ENCODE data around the gene ZNF625. TPM values are rescaled to one million over a fixed set of nuclear protein-coding genes. Genes with fewer than 3 reads are reported as not detected.
A peak's percentile ranks its signal among the peaks of the same experiment; 100 is the strongest.
"Not testable (repeated sequence)": the region's sequence is repeated elsewhere in the genome, so short reads cannot be mapped to it uniquely, and the experiment has no call there.

ZNF625 gene
- polyA plus RNA-seq, 1 donor (not counting 4 experiments of a cell fraction or from before 2014, with no cell fraction given), result 2.5 TPM

DNA sequence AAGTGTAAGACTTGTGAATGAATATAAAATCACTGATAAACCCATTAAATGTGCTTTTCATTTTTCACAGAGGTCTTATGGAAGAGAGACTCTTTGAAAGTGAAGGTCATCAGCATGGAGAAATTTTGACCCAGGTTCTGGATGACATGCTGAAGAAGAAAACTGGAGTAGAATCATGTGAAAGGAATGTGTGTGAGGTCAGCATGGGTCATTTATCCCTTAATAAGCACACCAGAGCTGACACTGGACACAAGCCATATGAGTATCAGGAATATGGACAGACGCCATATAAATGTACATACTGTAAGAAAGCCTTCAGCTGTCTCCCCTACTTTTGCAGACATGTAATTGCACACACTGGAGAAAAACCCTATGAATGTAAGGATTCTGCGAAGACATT lies 45.4 kb downstream of the ZNF625 start:
- no peaks in the 10 kb centered on the region for H3K4me1 ChIP-seq (ENCODE audit: control insufficient read depth, extremely low read depth, insufficient read depth, low read length)
- TF ChIP-seq CTCF (optimal IDR thresholded peaks at IDR 0.05 in 1 of 3, IDR thresholded peaks at IDR 0.05 in 1 of 3, conservative IDR thresholded peaks at IDR 0.05 in 1 of 3; ENCODE audit: extremely low read depth in 1 of 3, insufficient read depth in 2 of 3, low read length in 3 of 3), result no peak
- TF ChIP-seq EZH2 (IDR thresholded peaks at IDR 0.05; ENCODE audit: low read length), result no peak
- H2AFZ ChIP-seq (ENCODE audit: control insufficient read depth, low read length), result no peak overlapping the region
- H3K27me3 ChIP-seq (ENCODE audit: control insufficient read depth, extremely low read depth, insufficient read depth, low read length), result no peaks in the 10 kb centered on the region
- no peaks in the 10 kb centered on the region for H4K20me1 ChIP-seq (ENCODE audit: control insufficient read depth, extremely low read depth, insufficient read depth, low read length)
- H3K4me3 ChIP-seq (ENCODE audit: control insufficient read depth in 2 of 3, extremely low read depth in 1 of 3, insufficient read depth in 2 of 3, low read depth in 1 of 3, low read length in 3 of 3), result no peak overlapping the region
- FAIRE-seq (no peak), DNase-seq (ENCODE audit: low read depth, low spot score) (no peak)
- H3K9ac ChIP-seq (ENCODE audit: control insufficient read depth, extremely low read depth, insufficient read depth, low read length), result no peak overlapping the region
- H3K4me2 ChIP-seq (ENCODE audit: control insufficient read depth, extremely low read depth, insufficient read depth, low read depth, low read length), result no peak overlapping the region
- no peaks in the 10 kb centered on the region for H3K36me3 ChIP-seq (ENCODE audit: control insufficient read depth in 2 of 2, extremely low read depth in 1 of 2, insufficient read depth in 2 of 2, low read length in 2 of 2)
- H3K27ac ChIP-seq (ENCODE audit: control insufficient read depth, insufficient read depth, low read length), result no peak overlapping the region
- no peaks in the 10 kb centered on the region for H3K9me3 ChIP-seq (ENCODE audit: control insufficient read depth, low read depth, low read length)
- H3K9me1 ChIP-seq (ENCODE audit: control insufficient read depth, extremely low read depth, insufficient read depth, low read length), result no peaks in the 10 kb centered on the region
- dilution Hi-C loops (cut with MboI; ENCODE audit: extremely low pct_ligation_motif_present, low sequenced_read_pairs), result no loop called here
- no peaks in the 10 kb centered on the region for H3K79me2 ChIP-seq (ENCODE audit: control insufficient read depth, insufficient read depth, low read length)

DNA sequence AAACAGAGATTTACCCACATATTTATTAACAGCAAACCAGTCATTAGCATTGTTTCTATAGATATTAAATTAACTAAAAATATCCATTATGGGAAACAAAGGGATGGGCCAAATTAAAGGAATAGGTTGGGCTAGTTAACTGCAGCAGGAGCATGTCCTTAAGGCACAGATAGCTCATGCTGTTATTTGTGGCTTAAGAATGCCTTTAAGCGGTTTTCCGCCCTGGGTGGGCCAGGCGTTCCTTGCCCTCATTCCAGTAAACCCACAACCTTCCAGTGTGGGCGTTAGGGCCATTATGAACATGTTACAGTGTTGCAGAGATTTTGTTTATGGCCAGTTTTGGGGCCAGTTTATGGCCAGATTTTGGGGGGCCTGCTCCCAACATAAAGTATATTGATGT lies 52.6 kb downstream of the ZNF625 start:
- DNase-seq (ENCODE audit: low read depth, low spot score); H2AFZ ChIP-seq (ENCODE audit: control insufficient read depth, low read length); dilution Hi-C loops (cut with MboI; ENCODE audit: extremely low pct_ligation_motif_present, low sequenced_read_pairs); H3K4me2 ChIP-seq (ENCODE audit: control insufficient read depth, extremely low read depth, insufficient read depth, low read depth, low read length); H3K4me3 ChIP-seq (ENCODE audit: control insufficient read depth in 2 of 3, extremely low read depth in 1 of 3, insufficient read depth in 2 of 3, low read depth in 1 of 3, low read length in 3 of 3); H3K27ac ChIP-seq (ENCODE audit: control insufficient read depth, insufficient read depth, low read length); H3K9me1 ChIP-seq (ENCODE audit: control insufficient read depth, extremely low read depth, insufficient read depth, low read length); H3K9me3 ChIP-seq (ENCODE audit: control insufficient read depth, low read depth, low read length); FAIRE-seq; H3K9ac ChIP-seq (ENCODE audit: control insufficient read depth, extremely low read depth, insufficient read depth, low read length); H3K36me3 ChIP-seq (ENCODE audit: control insufficient read depth in 2 of 2, extremely low read depth in 1 of 2, insufficient read depth in 2 of 2, low read length in 2 of 2); H3K27me3 ChIP-seq (ENCODE audit: control insufficient read depth, extremely low read depth, insufficient read depth, low read length); H3K79me2 ChIP-seq (ENCODE audit: control insufficient read depth, insufficient read depth, low read length); H3K4me1 ChIP-seq (ENCODE audit: control insufficient read depth, extremely low read depth, insufficient read depth, low read length); H4K20me1 ChIP-seq (ENCODE audit: control insufficient read depth, extremely low read depth, insufficient read depth, low read length): not testable (repeated sequence)

DNA sequence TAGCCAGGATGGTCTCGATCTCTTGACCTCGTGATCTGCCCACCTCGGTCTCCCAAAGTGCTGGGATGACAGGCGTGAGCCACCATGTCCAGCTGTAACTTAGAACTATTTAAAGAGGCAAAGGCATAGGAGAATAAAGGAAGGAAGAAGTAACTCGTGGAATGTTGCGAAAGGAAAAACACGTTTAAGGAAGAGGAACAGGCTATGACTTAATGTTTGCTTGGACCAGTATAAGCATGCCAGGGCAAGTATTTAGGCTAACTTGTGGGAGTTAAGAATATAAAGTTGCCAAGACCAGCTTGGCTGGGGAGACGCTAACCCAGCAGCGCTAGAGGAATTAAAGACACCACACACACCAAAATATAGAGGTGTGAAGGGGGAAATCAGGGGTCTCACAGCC lies 58.5 kb downstream of the ZNF625 start:
- DNase-seq (ENCODE audit: low read depth, low spot score) (peak; percentile 1), FAIRE-seq (no peak)
- Histone ChIP-seq H3K36me3 (ENCODE audit: control insufficient read depth in 2 of 2, extremely low read depth in 1 of 2, insufficient read depth in 2 of 2, low read length in 2 of 2) (no peaks in the 10 kb centered on the region), H3K9me3 (ENCODE audit: control insufficient read depth, low read depth, low read length) (peaks cover 2% of the 10 kb centered on the region), H3K9me1 (ENCODE audit: control insufficient read depth, extremely low read depth, insufficient read depth, low read length) (no peaks in the 10 kb centered on the region), H3K27me3 (ENCODE audit: control insufficient read depth, extremely low read depth, insufficient read depth, low read length) (no peaks in the 10 kb centered on the region), H3K79me2 (ENCODE audit: control insufficient read depth, insufficient read depth, low read length) (no peaks in the 10 kb centered on the region), H3K27ac (ENCODE audit: control insufficient read depth, insufficient read depth, low read length) (no peak overlapping the region), H4K20me1 (ENCODE audit: control insufficient read depth, extremely low read depth, insufficient read depth, low read length) (no peaks in the 10 kb centered on the region), H3K4me1 (ENCODE audit: control insufficient read depth, extremely low read depth, insufficient read depth, low read length) (peaks cover 1% of the 10 kb centered on the region), H2AFZ (ENCODE audit: control insufficient read depth, low read length) (no peak overlapping the region), H3K9ac (ENCODE audit: control insufficient read depth, extremely low read depth, insufficient read depth, low read length) (no peak overlapping the region), H3K4me3 (ENCODE audit: control insufficient read depth in 2 of 3, extremely low read depth in 1 of 3, insufficient read depth in 2 of 3, low read depth in 1 of 3, low read length in 3 of 3) (no peak overlapping the region), H3K4me2 (ENCODE audit: control insufficient read depth, extremely low read depth, insufficient read depth, low read depth, low read length) (no peak overlapping the region)
- dilution Hi-C loops (cut with MboI; ENCODE audit: extremely low pct_ligation_motif_present, low sequenced_read_pairs), result no loop called here
- TF ChIP-seq EZH2 (IDR thresholded peaks at IDR 0.05; ENCODE audit: low read length) (no peak), CTCF (optimal IDR thresholded peaks at IDR 0.05 in 1 of 3, IDR thresholded peaks at IDR 0.05 in 1 of 3, conservative IDR thresholded peaks at IDR 0.05 in 1 of 3; ENCODE audit: extremely low read depth in 1 of 3, insufficient read depth in 2 of 3, low read length in 3 of 3) (no peak)
